ENCODE results near the gene STIP1.

GRCh38 chr11:64148226-64148916 is 37.6 kb upstream of the STIP1 start:
- TF ChIP-seq POLR2AphosphoS5 (IDR thresholded peaks at IDR 0.05; ENCODE audit: low read depth, low read length) (no peak), POLR2A (IDR thresholded peaks at IDR 0.05; ENCODE audit: low read depth, low read length) (no peak), PAX5 (IDR thresholded peaks at IDR 0.05; ENCODE audit: insufficient read depth, low read length, severe bottlenecking) (no peak), TAF1 (IDR thresholded peaks at IDR 0.05; ENCODE audit: low read depth, low read length) (no peak)

Data from GM12891 (cell line).